Immature natural killer cell (primary cell): ENCODE measurements around the gene THOC5. TPM values are rescaled to one million over a fixed set of nuclear protein-coding genes. Genes with fewer than 3 reads are reported as not detected.
A peak's percentile ranks its signal among the peaks of the same experiment; 100 is the strongest.

Experiments used
- DNase-seq, 3 donors: peaks; one replicate each; pipeline ENCODE4 v3.0.0; 2022; ENCODE audit warnings: mixed read lengths in 1 of 3
- H3K27ac Mint-ChIP-seq, 6 donors: one replicate each; pipeline ENCODE4 v1.8.0; 2020; ENCODE audit warnings: mixed read lengths in 6 of 6, mild to moderate bottlenecking in 5 of 6, inconsistent platforms in 4 of 6, moderate library complexity in 3 of 6
- H3K27me3 Mint-ChIP-seq, 3 donors: one replicate each; pipeline ENCODE4 v1.8.0; 2020 to 2021; ENCODE audit warnings: low read depth in 3 of 3, mild to moderate bottlenecking in 3 of 3, mixed read lengths in 3 of 3, moderate library complexity in 3 of 3, inconsistent platforms in 1 of 3
- H3K36me3 Mint-ChIP-seq, 3 donors: one replicate each; pipeline ENCODE4 v1.8.0; 2020; ENCODE audit warnings: mixed read lengths in 3 of 3, inconsistent platforms in 2 of 3, mild to moderate bottlenecking in 2 of 3
- H3K4me1 Mint-ChIP-seq, 2 donors: one replicate each; pipeline ENCODE4 v1.8.0; 2020; ENCODE audit warnings: inconsistent platforms in 2 of 2, mild to moderate bottlenecking in 2 of 2, mixed read lengths in 2 of 2, moderate library complexity in 1 of 2
- H3K4me3 Mint-ChIP-seq, 5 donors: one replicate each; pipeline ENCODE4 v1.8.0; 2020; ENCODE audit warnings: mild to moderate bottlenecking in 5 of 5, mixed read lengths in 5 of 5, inconsistent platforms in 3 of 5, moderate library complexity in 3 of 5
- H3K9me3 Mint-ChIP-seq, 6 donors: one replicate each; pipeline ENCODE4 v1.8.0; 2020; ENCODE audit warnings: mild to moderate bottlenecking in 6 of 6, mixed read lengths in 6 of 6, inconsistent platforms in 4 of 6, moderate library complexity in 3 of 6
- polyA plus RNA-seq, 3 donors: library from polyadenylated mRNA; unstranded; fragments of 300-500 nt; fragmentation: Illumina TruSeq; gene quantifications; one replicate each; pipeline ENCODE4 v1.2.3, GENCODE V29; 2021

The THOC5 gene
- polyA plus RNA-seq, 3 donors from 2014 or later = 22.6 to 28.7 (median 25.7) TPM

DNA sequence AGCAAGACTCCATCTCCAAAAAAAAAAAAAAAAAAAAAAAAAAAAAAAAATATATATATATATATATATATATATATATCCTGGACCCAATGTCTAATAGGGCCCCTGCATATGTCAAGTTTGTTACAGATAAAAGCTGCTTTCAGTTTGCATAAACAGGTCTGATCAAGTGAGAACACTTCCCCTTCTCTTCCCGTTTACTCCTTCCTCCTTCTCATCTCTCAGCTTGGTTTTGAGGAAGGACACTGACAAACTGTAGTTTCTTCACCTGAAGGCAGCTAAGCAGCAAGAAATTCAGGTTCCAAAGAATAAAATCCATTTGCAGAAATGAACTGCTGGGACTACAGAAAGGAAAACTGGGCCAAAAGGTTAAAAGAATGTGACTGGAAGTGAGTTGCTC is 11.7 kb downstream of the THOC5 start:
- peaks cover 0 to 1% (median 0%) of the 10 kb centered on the region in 3 donors for H3K27me3 Mint-ChIP-seq
- DNase-seq = no peak
- no peak overlapping the region for H3K4me3 Mint-ChIP-seq
- no peak overlapping the region for H3K27ac Mint-ChIP-seq
- no peaks in the 10 kb centered on the region for H3K4me1 Mint-ChIP-seq
- no peaks in the 10 kb centered on the region for H3K9me3 Mint-ChIP-seq
- H3K36me3 Mint-ChIP-seq = peaks cover 12 to 39% (median 19%) of the 10 kb centered on the region in 3 donors

DNA sequence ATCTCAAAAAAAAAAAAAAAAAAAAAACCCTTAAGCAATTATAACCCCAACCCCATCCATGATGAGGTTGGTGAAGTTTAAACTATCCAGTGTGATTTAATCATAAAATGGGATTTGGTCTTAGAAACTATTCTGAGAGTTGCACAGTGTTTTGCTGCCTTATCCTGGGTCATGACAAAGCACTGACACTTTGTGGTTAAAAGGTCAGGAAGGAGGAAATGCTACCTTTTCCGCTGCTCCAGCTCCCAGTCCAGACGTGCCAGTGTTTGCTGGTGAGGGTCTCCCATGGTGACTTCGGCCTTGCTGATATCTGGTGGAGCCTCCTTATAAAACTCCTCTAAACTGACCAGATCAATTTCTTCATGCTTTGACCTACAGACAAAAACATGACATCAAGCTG is 14.5 kb downstream of the THOC5 start:
- H3K4me1 Mint-ChIP-seq = no peaks in the 10 kb centered on the region
- H3K36me3 Mint-ChIP-seq = peaks cover 30 to 57% (median 33%) of the 10 kb centered on the region in 3 donors
- H3K9me3 Mint-ChIP-seq = no peaks in the 10 kb centered on the region
- H3K4me3 Mint-ChIP-seq = no peak overlapping the region
- no peak for DNase-seq
- no peak overlapping the region for H3K27ac Mint-ChIP-seq
- peaks cover 0 to under 1% (median 0%) of the 10 kb centered on the region in 3 donors for H3K27me3 Mint-ChIP-seq

DNA sequence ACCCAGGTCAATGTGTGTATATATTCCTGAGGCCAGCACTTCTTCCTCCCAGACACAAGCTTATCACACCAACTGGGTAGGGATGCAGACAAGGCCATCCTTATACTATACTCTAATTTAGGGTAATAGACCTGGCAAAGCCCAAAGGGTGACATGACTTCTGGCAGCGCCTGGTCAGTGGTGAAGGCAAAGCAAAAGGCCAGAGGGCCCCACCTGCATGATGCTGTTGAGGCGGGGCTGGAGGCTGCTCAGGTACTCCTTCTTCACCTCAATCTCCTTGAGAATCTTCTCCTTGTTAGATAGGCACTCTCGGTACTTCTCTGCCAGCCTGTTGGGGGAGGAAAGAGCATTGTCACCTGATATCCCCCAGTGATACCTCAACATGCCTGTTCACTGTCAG is 17.1 kb downstream of the THOC5 start:
- Mint-ChIP-seq H3K4me3 (no peak overlapping the region), H3K27me3 (no peaks in the 10 kb centered on the region), H3K9me3 (no peaks in the 10 kb centered on the region), H3K36me3 (peaks cover 33 to 56% (median 42%) of the 10 kb centered on the region in 3 donors), H3K4me1 (no peaks in the 10 kb centered on the region), H3K27ac (no peak overlapping the region)
- DNase-seq = no peak

DNA sequence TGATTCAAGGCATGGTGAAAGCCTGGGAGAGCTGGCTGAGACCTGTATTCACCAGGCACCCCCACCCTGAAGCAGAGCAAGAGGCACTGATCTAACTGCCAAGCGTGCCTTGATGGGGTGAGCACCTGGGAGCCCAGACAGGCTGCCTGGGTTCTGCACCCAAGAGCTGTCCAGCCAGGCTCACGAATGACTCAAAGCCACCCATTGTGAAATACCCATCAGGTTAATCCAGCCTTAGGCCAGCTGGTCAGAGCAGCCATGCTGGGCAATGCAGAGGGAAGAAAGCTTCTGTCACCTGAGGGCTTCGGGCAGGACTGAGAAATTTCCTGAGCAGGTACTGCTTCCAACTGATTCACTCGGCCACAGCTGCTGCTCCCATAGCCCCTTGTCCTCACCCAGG is 22.1 kb downstream of the THOC5 start:
- peaks cover 36 to 55% (median 39%) of the 10 kb centered on the region in 3 donors for H3K36me3 Mint-ChIP-seq

DNA sequence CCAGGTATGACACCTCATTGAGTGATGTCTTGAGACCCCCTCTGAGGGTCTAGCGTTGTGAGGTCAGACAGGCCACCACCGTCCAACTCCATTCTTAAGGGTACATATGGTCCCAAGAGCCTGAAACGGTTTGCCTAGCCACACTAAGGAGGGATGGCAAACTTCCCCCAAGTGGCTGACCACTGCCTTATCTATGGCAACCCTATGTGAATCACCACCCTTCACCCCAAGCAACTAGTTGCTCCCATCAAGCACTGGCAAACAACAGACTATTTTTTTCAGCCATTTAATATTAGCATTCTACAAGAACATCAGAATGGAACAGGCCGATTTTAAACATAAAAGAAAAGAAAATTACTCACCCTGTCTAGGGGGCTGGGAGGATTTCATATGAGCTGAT is 22.8 kb downstream of the THOC5 start:
- Mint-ChIP-seq H3K27ac (peak overlapping the region in 1 of 6 donors; percentile 8), H3K4me3 (no peak overlapping the region), H3K27me3 (peaks cover 0 to 3% (median 0%) of the 10 kb centered on the region in 3 donors), H3K4me1 (no peaks in the 10 kb centered on the region), H3K9me3 (no peaks in the 10 kb centered on the region), H3K36me3 (peaks cover 34 to 53% (median 36%) of the 10 kb centered on the region in 3 donors)
- no peak for DNase-seq

More for the DNA sequence above, 22.1 kb downstream of the THOC5 start:
- H3K27me3 Mint-ChIP-seq = peaks cover 0 to 3% (median 0%) of the 10 kb centered on the region in 3 donors
- no peaks in the 10 kb centered on the region for H3K4me1 Mint-ChIP-seq
- peak overlapping the region in 1 of 6 donors; percentile 9 for H3K27ac Mint-ChIP-seq
- H3K4me3 Mint-ChIP-seq = no peak overlapping the region
- DNase-seq = no peak
- no peaks in the 10 kb centered on the region for H3K9me3 Mint-ChIP-seq

DNA sequence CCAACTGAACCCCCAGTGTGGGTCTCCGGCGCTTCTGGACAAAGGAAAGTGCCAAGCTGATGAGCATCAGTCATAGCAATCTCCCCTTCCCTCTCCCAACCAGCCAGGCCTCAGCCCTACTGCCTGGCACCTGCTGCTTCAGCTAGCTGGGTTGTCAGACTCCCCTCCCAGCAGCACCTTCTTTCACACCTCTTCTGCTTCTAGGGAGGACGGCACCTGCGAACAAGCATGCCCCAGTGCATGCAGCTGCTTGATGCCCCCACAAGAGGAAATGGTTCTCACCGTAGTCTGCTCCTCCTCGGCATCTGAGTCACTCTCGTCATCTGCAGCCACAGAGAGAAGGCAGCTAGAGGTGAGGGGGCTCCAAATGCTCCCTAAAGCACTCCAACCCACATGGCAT is 25.4 kb downstream of the THOC5 start:
- no peak overlapping the region for H3K27ac Mint-ChIP-seq

DNA sequence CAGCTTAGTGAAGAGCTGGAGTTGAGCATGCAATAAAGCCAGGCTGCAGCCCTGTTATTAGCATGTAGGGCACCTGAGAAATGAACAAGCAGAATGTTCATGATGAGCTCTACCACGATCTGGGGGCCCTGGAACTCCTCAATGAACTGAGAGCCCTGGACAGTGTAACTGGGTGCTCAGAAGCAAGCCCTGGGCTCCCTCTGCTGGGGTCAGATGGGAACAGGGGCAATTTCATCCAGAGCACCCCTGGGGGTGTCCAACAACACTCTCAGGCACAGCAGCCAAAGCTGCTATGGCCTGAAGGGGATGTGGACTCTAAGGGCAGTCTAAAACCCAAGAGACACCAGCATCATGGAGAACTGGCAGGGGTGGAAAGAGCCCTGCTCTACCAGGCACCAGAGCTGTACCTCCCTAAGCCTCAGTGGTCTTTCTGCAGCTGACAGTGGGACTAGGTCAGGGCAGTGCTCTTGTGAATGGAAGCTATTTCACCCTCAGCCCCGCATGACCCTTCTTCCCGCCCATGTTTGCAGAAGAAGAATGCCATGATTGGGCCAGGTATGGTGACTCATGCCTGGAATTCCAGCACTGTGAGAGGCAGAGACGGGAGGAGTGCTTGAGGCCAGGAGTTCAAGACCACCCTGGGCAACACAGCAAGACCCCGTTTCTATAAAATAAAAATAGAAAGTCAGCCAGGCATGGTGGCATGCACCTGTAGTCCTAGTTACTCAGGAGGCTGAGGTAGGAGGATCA is 28.9 kb downstream of the THOC5 start:
- Mint-ChIP-seq H3K4me1 (no peaks in the 10 kb centered on the region), H3K36me3 (peaks cover 29 to 60% (median 33%) of the 10 kb centered on the region in 3 donors), H3K27ac (peak overlapping the region in 2 of 6 donors; percentile 49 to 53), H3K9me3 (no peaks in the 10 kb centered on the region), H3K4me3 (no peak overlapping the region), H3K27me3 (peaks cover 0 to 3% (median 0%) of the 10 kb centered on the region in 3 donors)
- DNase-seq = peak in 1 of 3 donors; percentile 9

More for the DNA sequence above, 25.4 kb downstream of the THOC5 start:
- Mint-ChIP-seq H3K4me1 (no peaks in the 10 kb centered on the region), H3K4me3 (no peak overlapping the region), H3K36me3 (peaks cover 26 to 55% (median 26%) of the 10 kb centered on the region in 3 donors), H3K9me3 (no peaks in the 10 kb centered on the region), H3K27me3 (peaks cover 0 to 3% (median 0%) of the 10 kb centered on the region in 3 donors)
- DNase-seq = no peak

DNA sequence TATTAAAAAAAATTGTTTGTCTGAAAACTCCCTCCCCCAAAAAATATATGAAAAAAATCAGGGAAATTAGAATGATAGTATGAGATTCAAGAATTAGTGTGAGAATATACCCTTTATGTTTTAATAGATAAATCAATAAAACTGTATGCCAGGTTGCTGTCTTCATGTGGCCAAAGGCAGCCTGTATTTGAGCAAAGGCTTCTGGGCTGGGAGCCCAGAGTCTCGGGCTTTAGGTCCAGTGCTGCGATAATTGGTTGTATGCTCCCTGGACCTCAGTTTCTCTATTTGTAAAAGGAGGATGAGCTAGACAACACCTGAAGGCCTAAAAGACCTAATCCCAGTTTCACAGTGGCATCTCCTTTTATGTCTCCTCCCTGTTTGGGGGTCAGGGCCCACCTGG is 29.8 kb downstream of the THOC5 start:
- no peaks in the 10 kb centered on the region for H3K9me3 Mint-ChIP-seq
- H3K27ac Mint-ChIP-seq = no peak overlapping the region
- H3K36me3 Mint-ChIP-seq = peaks cover 29 to 58% (median 33%) of the 10 kb centered on the region in 3 donors
- no peaks in the 10 kb centered on the region for H3K4me1 Mint-ChIP-seq
- no peak for DNase-seq
- peaks cover 0 to 3% (median 0%) of the 10 kb centered on the region in 3 donors for H3K27me3 Mint-ChIP-seq
- H3K4me3 Mint-ChIP-seq = no peak overlapping the region

DNA sequence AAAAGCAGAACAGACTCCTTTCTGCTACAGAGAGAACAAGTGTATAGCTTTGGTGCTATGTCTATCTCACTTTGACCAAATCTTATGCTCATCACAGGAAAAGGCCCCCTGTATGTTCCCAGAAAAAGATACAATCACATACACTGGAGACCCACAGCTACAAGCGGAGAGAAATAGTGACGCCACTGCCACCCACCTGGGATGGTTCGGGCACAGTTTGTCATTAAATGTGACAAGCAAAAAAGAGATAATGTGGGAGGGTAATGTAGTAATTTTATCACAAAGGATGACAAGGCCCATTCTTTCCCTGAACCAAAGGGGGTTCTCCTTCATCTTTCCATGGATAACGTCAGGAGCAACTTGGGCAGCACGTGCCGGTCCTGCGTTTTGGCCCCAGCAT is 32.0 kb downstream of the THOC5 start:
- DNase-seq = no peak
- no peak overlapping the region for H3K27ac Mint-ChIP-seq
- no peaks in the 10 kb centered on the region for H3K9me3 Mint-ChIP-seq
- H3K4me1 Mint-ChIP-seq = no peaks in the 10 kb centered on the region
- H3K4me3 Mint-ChIP-seq = no peak overlapping the region
- H3K27me3 Mint-ChIP-seq = no peaks in the 10 kb centered on the region
- H3K36me3 Mint-ChIP-seq = peaks cover 32 to 64% (median 35%) of the 10 kb centered on the region in 3 donors

DNA sequence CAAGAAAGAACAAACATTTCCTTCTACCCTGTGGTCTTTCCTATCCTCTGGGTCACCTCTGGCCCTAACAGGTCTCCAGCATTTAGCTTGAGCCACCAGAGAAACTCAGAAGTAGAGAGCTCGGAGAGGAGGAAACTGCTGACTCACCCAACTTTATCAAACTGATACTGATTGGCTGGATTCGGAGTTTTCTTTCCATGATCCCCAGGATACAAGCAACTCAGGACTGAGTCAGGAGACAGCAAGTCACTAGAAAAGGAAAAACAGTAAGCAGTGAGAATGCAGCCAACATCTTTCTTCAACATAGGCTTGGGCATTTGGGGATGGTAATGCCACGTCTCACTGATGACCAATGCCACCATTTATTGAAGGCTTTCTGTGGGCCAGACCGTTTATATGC is 32.7 kb downstream of the THOC5 start:
- H3K4me1 Mint-ChIP-seq = no peaks in the 10 kb centered on the region
- no peaks in the 10 kb centered on the region for H3K27me3 Mint-ChIP-seq
- no peak for DNase-seq
- H3K27ac Mint-ChIP-seq = no peak overlapping the region
- H3K36me3 Mint-ChIP-seq = peaks cover 35 to 68% (median 38%) of the 10 kb centered on the region in 3 donors
- no peak overlapping the region for H3K4me3 Mint-ChIP-seq
- H3K9me3 Mint-ChIP-seq = no peaks in the 10 kb centered on the region

DNA sequence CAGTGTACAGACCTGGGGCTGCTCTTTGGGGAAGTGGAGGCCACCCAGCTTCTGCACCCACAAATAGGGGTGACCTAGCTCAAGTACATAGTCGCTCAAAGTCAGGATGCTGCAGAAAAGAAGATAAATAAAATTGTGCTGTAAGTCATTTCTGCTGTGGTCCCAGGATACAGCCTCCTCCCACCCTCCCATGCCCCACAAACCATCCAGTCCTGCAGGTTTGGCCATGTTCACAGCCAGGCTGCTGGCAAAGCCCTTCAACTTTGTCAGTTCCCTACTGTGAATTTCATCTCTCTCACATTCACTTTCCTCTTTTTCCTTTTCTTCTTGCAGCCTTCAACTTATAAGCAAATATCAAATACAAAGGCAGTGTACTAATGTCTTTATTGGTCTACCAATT is 33.6 kb downstream of the THOC5 start:
- Mint-ChIP-seq H3K4me1 (no peaks in the 10 kb centered on the region), H3K36me3 (peaks cover 39 to 67% (median 39%) of the 10 kb centered on the region in 3 donors), H3K27ac (no peak overlapping the region)

DNA sequence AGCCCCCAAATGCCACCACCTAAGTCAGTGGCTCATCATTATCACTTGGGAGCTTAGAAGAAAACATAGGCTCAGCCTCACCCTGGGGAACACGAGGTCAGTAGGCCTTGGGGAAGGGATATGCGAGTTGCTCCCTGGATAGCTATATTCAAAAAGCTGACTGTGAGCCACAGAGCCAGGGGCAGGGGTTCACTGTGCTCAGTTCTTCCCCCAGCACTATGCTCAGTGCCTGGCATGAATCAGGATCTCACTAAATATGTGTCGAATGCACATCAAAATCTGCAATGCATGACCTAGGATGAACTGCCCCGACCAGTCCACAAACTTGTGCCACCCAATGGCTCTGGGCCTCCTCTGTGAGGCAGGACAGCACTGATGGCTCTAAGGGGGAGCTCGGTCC is 35.1 kb downstream of the THOC5 start:
- peaks cover 34 to 56% (median 37%) of the 10 kb centered on the region in 3 donors for H3K36me3 Mint-ChIP-seq
- no peak overlapping the region for H3K27ac Mint-ChIP-seq
- H3K27me3 Mint-ChIP-seq = peaks cover 0 to 2% (median 0%) of the 10 kb centered on the region in 3 donors
- no peaks in the 10 kb centered on the region for H3K9me3 Mint-ChIP-seq
- DNase-seq = no peak
- no peak overlapping the region for H3K4me3 Mint-ChIP-seq
- H3K4me1 Mint-ChIP-seq = no peaks in the 10 kb centered on the region

More for the DNA sequence above, 33.6 kb downstream of the THOC5 start:
- no peak for DNase-seq
- Mint-ChIP-seq H3K4me3 (no peak overlapping the region), H3K9me3 (no peaks in the 10 kb centered on the region), H3K27me3 (peaks cover 0 to 2% (median 0%) of the 10 kb centered on the region in 3 donors)

DNA sequence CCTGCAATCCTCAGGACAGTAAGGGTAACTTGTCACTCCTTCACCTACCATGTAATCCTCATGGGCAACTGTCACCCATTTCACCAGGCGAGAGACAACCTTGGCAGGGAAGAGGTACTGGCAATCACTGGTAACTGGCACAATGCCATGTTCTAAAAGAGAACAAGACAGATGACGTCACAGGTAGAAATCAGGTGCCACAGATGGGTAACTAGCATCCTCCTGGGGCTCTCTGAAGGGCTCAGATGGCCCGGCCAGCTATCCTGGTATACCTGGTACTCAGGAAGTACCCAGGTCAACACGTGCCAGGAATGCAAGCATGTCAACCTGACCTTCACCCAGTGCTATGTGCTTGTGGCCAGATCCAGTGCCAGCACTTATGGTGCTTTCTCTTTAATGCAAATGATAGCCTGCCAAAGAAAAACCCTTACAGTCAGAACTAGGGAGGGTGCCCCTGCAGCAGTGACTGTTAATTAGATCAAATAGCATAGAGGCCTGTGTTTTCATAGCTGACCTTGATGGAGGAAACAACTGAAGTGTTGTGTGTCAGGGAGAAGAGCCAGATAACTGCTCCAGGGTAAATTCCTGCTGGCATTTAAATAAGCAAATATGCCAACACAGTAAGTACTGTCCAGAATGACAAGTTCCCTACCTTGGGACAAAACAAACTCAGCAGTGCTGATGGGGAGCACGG is 36.2 kb downstream of the THOC5 start:
- Mint-ChIP-seq H3K9me3 (no peaks in the 10 kb centered on the region), H3K4me1 (no peaks in the 10 kb centered on the region), H3K36me3 (peaks cover 34 to 56% (median 34%) of the 10 kb centered on the region in 3 donors), H3K4me3 (no peak overlapping the region), H3K27ac (no peak overlapping the region), H3K27me3 (peaks cover 0 to 2% (median 0%) of the 10 kb centered on the region in 3 donors)
- no peak for DNase-seq

DNA sequence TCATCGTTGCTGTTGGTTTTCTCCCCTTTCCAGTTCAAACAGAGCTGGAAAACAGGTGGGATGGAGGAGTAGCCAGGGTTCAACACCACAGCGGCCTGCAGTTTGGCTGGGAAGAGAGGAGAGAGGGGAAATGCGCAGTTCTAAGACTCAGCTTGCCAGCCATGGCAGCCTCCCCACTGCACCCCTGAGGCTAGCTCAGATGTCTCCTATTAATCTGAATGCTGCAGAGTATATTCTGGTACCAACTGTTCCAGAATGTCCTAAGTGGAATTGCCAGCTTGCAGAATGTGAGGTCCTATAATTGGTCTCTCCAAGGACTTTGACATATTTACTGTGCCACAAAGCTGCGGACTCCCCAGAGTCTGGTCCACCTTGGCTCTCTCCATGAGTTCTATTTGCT is 41.5 kb downstream of the THOC5 start:
- Mint-ChIP-seq H3K36me3 (peaks cover 16 to 51% (median 23%) of the 10 kb centered on the region in 3 donors), H3K4me3 (no peak overlapping the region), H3K4me1 (no peaks in the 10 kb centered on the region), H3K9me3 (no peaks in the 10 kb centered on the region), H3K27me3 (peaks cover 0 to 2% (median 0%) of the 10 kb centered on the region in 3 donors), H3K27ac (no peak overlapping the region)
- DNase-seq = no peak
